ENCODE data around the gene WFIKKN2. TPM values are rescaled to one million over a fixed set of nuclear protein-coding genes. Genes with fewer than 3 reads are reported as not detected.

The WFIKKN2 gene
- total RNA-seq, 2 experiments from 2014 or later = not detected

- H3K4me3 ChIP-seq (ENCODE audit: low read depth, low read length, poor library complexity, severe bottlenecking) = peak overlapping the region; percentile 72
- H3K36me3 ChIP-seq (ENCODE audit: insufficient read depth, low read length) = peaks cover 1% of the 10 kb centered on the region; the same call in 1 of the 2 replicates
- no peaks in the 10 kb centered on the region for H3K9me3 ChIP-seq (ENCODE audit: low read length)
- no peak for DNase-seq (ENCODE audit: low spot score)
- intact Hi-C loops (cut with micrococcal nuclease; ENCODE audit: unreplicated experiment) = loop anchor here (5.0 to 10.0 kb wide), 4 partner anchors 161 to 394 kb away; partner anchors contain the start of genes ANKRD40, MBTD1, SPAG9 and UTP18
- H3K4me1 ChIP-seq (ENCODE audit: insufficient read depth, low read length, poor library complexity, severe bottlenecking) = peaks cover 16% of the 10 kb centered on the region
- peak overlapping the region; percentile 88 for H3K4me2 ChIP-seq (ENCODE audit: low read length)
- peaks cover 27% of the 10 kb centered on the region; the same call in 1 of the 2 replicates for H3K79me2 ChIP-seq (ENCODE audit: insufficient read depth, low read depth, low read length)
- no peaks in the 10 kb centered on the region for H3K9me2 ChIP-seq (ENCODE audit: insufficient read depth, low read length)
- CTCF ChIA-PET (ENCODE audit: unreplicated experiment) = no interaction called here
- POLR2A ChIA-PET = interaction anchor here (1.4 kb wide), 1 partner anchor 12 kb away, joined by 4 read pairs; no protein-coding TSS in a partner anchor
- BruUV-seq (replicated peaks) = no TSS peak
- no peak overlapping the region for H2AFZ ChIP-seq (ENCODE audit: low read length)
- peaks cover 11% of the 10 kb centered on the region; the same call in 1 of the 2 replicates for H4K20me1 ChIP-seq (ENCODE audit: insufficient read depth, low read length)
- no peak overlapping the region for H3K27ac ChIP-seq (ENCODE audit: low read depth, low read length, poor library complexity, severe bottlenecking)
- TF ChIP-seq CTCF (conservative IDR thresholded peaks at IDR 0.05; ENCODE audit: low read length) (no peak), EZH2phosphoT487 (IDR thresholded peaks at IDR 0.05; ENCODE audit: borderline replicate concordance, low read depth, low read length) (no peak)
Measured at GRCh38 chr17:50868602-50869001, 33.2 kb downstream of the WFIKKN2 start.

- no peak overlapping the region for H3K4me3 ChIP-seq (ENCODE audit: low read depth, low read length, poor library complexity, severe bottlenecking)
- ChIA-PET CTCF (ENCODE audit: unreplicated experiment) (no interaction called here), POLR2A (interaction anchor here (1.1 kb wide), 1 partner anchor 20 kb away, joined by 6 read pairs; no protein-coding TSS in a partner anchor)
- intact Hi-C loops (cut with micrococcal nuclease; ENCODE audit: unreplicated experiment) = no loop called here
- TF ChIP-seq CTCF (conservative IDR thresholded peaks at IDR 0.05; ENCODE audit: low read length) (no peak), EZH2phosphoT487 (IDR thresholded peaks at IDR 0.05; ENCODE audit: borderline replicate concordance, low read depth, low read length) (no peak)
- H3K4me2 ChIP-seq (ENCODE audit: low read length) = no peak overlapping the region
- H3K9me3 ChIP-seq (ENCODE audit: low read length) = no peaks in the 10 kb centered on the region
- no peaks in the 10 kb centered on the region for H4K20me1 ChIP-seq (ENCODE audit: insufficient read depth, low read length)
- DNase-seq (ENCODE audit: low spot score) = no peak
- no peaks in the 10 kb centered on the region for H3K9me2 ChIP-seq (ENCODE audit: insufficient read depth, low read length)
- no peaks in the 10 kb centered on the region for H3K36me3 ChIP-seq (ENCODE audit: insufficient read depth, low read length)
- H3K79me2 ChIP-seq (ENCODE audit: insufficient read depth, low read depth, low read length) = peaks cover 9% of the 10 kb centered on the region; the same call in 1 of the 2 replicates
- H3K4me1 ChIP-seq (ENCODE audit: insufficient read depth, low read length, poor library complexity, severe bottlenecking) = peaks cover 8% of the 10 kb centered on the region
- BruUV-seq (replicated peaks) = no TSS peak
- H2AFZ ChIP-seq (ENCODE audit: low read length) = no peak overlapping the region
- H3K27ac ChIP-seq (ENCODE audit: low read depth, low read length, poor library complexity, severe bottlenecking) = no peak overlapping the region
Measured at GRCh38 chr17:50871364-50871763, 36.0 kb downstream of the WFIKKN2 start.

- TF ChIP-seq EZH2phosphoT487 (IDR thresholded peaks at IDR 0.05; ENCODE audit: borderline replicate concordance, low read depth, low read length) (no peak), CTCF (conservative IDR thresholded peaks at IDR 0.05; ENCODE audit: low read length) (no peak)
- Histone ChIP-seq H3K4me1 (ENCODE audit: insufficient read depth, low read length, poor library complexity, severe bottlenecking) (peaks cover 8% of the 10 kb centered on the region), H2AFZ (ENCODE audit: low read length) (no peak overlapping the region), H3K79me2 (ENCODE audit: insufficient read depth, low read depth, low read length) (peaks cover 9% of the 10 kb centered on the region; the same call in 1 of the 2 replicates), H3K4me3 (ENCODE audit: low read depth, low read length, poor library complexity, severe bottlenecking) (no peak overlapping the region), H3K27ac (ENCODE audit: low read depth, low read length, poor library complexity, severe bottlenecking) (no peak overlapping the region), H3K9me3 (ENCODE audit: low read length) (no peaks in the 10 kb centered on the region), H3K9me2 (ENCODE audit: insufficient read depth, low read length) (no peaks in the 10 kb centered on the region), H3K36me3 (ENCODE audit: insufficient read depth, low read length) (no peaks in the 10 kb centered on the region), H4K20me1 (ENCODE audit: insufficient read depth, low read length) (no peaks in the 10 kb centered on the region), H3K4me2 (ENCODE audit: low read length) (no peak overlapping the region)
- POLR2A ChIA-PET = interaction anchor here (1.1 kb wide), 1 partner anchor 19 kb away, joined by 6 read pairs; no protein-coding TSS in a partner anchor
- no peak for DNase-seq (ENCODE audit: low spot score)
- CTCF ChIA-PET (ENCODE audit: unreplicated experiment) = no interaction called here
- intact Hi-C loops (cut with micrococcal nuclease; ENCODE audit: unreplicated experiment) = no loop called here
- BruUV-seq (replicated peaks) = no TSS peak
Measured at GRCh38 chr17:50871898-50872297, 36.5 kb downstream of the WFIKKN2 start.

Measured in OCI-LY7 (cell line).